Measurements from ENCODE around the gene BLTP3A.
"Not testable (repeated sequence)": the region's sequence is repeated elsewhere in the genome, so short reads cannot be mapped to it uniquely, and the experiment has no call there.

The BLTP3A gene

GRCh38 chr6:34791164-34791700, 651 bp upstream of the BLTP3A start:
- DNase-seq, result peak; percentile 4

- peak; percentile 52 for DNase-seq
These were observed 970 bp downstream of the BLTP3A start for GRCh38 chr6:34792605-34793500.

- DNase-seq, result no peak
These were observed 2.0 kb downstream of the BLTP3A start for GRCh38 chr6:34793877-34794276.

GRCh38 chr6:34795836-34796425, 4.0 kb downstream of the BLTP3A start:
- DNase-seq, result peak; percentile 49

- DNase-seq, result no peak
These were observed 6.2 kb downstream of the BLTP3A start for GRCh38 chr6:34798057-34798456.

- DNase-seq, result no peak
These were observed 7.7 kb downstream of the BLTP3A start for GRCh38 chr6:34799547-34799946.

- DNase-seq, result no peak
These were observed 12.7 kb downstream of the BLTP3A start for GRCh38 chr6:34804543-34804942.

GRCh38 chr6:34805074-34805473, 13.2 kb downstream of the BLTP3A start:
- not testable (repeated sequence) for DNase-seq

GRCh38 chr6:34806738-34807453, 15.0 kb downstream of the BLTP3A start:
- no peak for DNase-seq

GRCh38 chr6:34808473-34808872, 16.6 kb downstream of the BLTP3A start:
- not testable (repeated sequence) for DNase-seq

- not testable (repeated sequence) for DNase-seq
These were observed 17.5 kb downstream of the BLTP3A start for GRCh38 chr6:34809419-34809818.

GRCh38 chr6:34810017-34810882, 18.4 kb downstream of the BLTP3A start:
- no peak for DNase-seq

- DNase-seq, result no peak
These were observed 19.2 kb downstream of the BLTP3A start for GRCh38 chr6:34810936-34811632.

GRCh38 chr6:34813028-34813713, 21.3 kb downstream of the BLTP3A start:
- DNase-seq, result no peak

- DNase-seq, result no peak
These were observed 24.9 kb downstream of the BLTP3A start for GRCh38 chr6:34816635-34817301.

GRCh38 chr6:34817446-34817845, 25.6 kb downstream of the BLTP3A start:
- DNase-seq, result no peak

- not testable (repeated sequence) for DNase-seq
These were observed 27.1 kb downstream of the BLTP3A start for GRCh38 chr6:34818872-34819570.

- DNase-seq, result no peak
These were observed 27.9 kb downstream of the BLTP3A start for GRCh38 chr6:34819571-34820480.

- DNase-seq, result no peak
These were observed 37.3 kb downstream of the BLTP3A start for GRCh38 chr6:34829137-34829536.
